OCI-LY1 (cell line): ENCODE results near the gene NEK2.

ENCODE experiments used
- H2AFZ ChIP-seq: fragments of 200-600 bp; sonication (generic), shearing (Covaris generic); 2 replicates; pipeline ENCODE4 v1.6.0; 2014; ENCODE audit warnings: antibody characterized with exemption, mild to moderate bottlenecking, low read length
- H3F3A ChIP-seq: fragments of 200-600 bp; sonication (generic), shearing (Covaris generic); 2 replicates; pipeline ENCODE4 v1.6.0; 2014; ENCODE audit warnings: mild to moderate bottlenecking, antibody characterized with exemption, low read length, moderate library complexity; ENCODE audit not compliant: insufficient read depth
- H3K27ac ChIP-seq: fragments of 200-600 bp; sonication (generic); 2 replicates; pipeline ENCODE4 v1.5.1; 2014; ENCODE audit warnings: low read length, mixed run types, mild to moderate bottlenecking, low read depth; ENCODE audit not compliant: poor library complexity, severe bottlenecking
- H3K27me3 ChIP-seq: fragments of 200-600 bp; sonication (generic); 2 replicates; pipeline ENCODE4 v1.6.0; 2014; ENCODE audit warnings: antibody characterized with exemption, mild to moderate bottlenecking, low read length, moderate library complexity; ENCODE audit not compliant: insufficient read depth
- H3K36me3 ChIP-seq: fragments of 200-600 bp; sonication (generic); 2 replicates; pipeline ENCODE4 v1.6.1; 2014; ENCODE audit warnings: mild to moderate bottlenecking, antibody characterized with exemption, low read length, moderate library complexity, mixed read lengths; ENCODE audit not compliant: insufficient read depth
- H3K4me1 ChIP-seq: fragments of 200-600 bp; sonication (generic); 2 replicates; pipeline ENCODE4 v1.5.1; 2014; ENCODE audit warnings: mild to moderate bottlenecking, low read length, moderate library complexity; ENCODE audit not compliant: insufficient read depth, severe bottlenecking
- H3K4me2 ChIP-seq: fragments of 200-600 bp; sonication (generic), shearing (Covaris generic); 2 replicates; pipeline ENCODE4 v1.6.1; 2014; ENCODE audit warnings: low read length
- H3K4me3 ChIP-seq: fragments of 200-600 bp; sonication (generic); 2 replicates; pipeline ENCODE4 v1.5.1; 2014; ENCODE audit warnings: low read length, low read depth, mild to moderate bottlenecking, mixed read lengths; ENCODE audit not compliant: poor library complexity, severe bottlenecking
- H3K79me2 ChIP-seq: fragments of 200-600 bp; shearing (Covaris generic); 2 replicates; pipeline ENCODE4 v1.6.1; 2016; ENCODE audit warnings: mixed run types, low read length, mixed read lengths; ENCODE audit not compliant: insufficient read depth
- H3K9ac ChIP-seq: fragments of 200-600 bp; sonication (generic), shearing (Covaris generic); 2 replicates; pipeline ENCODE4 v1.6.1; 2014; ENCODE audit warnings: mild to moderate bottlenecking, low read length, mixed read lengths
- H3K9me2 ChIP-seq: fragments of 200-600 bp; sonication (generic), shearing (Covaris generic); 2 replicates; pipeline ENCODE4 v1.6.1; 2014; ENCODE audit warnings: low read depth, mild to moderate bottlenecking, low read length, mixed read lengths
- H3K9me3 ChIP-seq: fragments of 200-600 bp; shearing (Covaris generic); 2 replicates; pipeline ENCODE4 v1.6.1; 2014; ENCODE audit warnings: low read length, mixed read lengths
- H4K20me1 ChIP-seq: fragments of 200-600 bp; sonication (generic), shearing (Covaris generic); 2 replicates; pipeline ENCODE4 v1.6.0; 2016; ENCODE audit warnings: mild to moderate bottlenecking, low read length; ENCODE audit not compliant: insufficient read depth
- CTCF ChIP-seq: fragments of 200-600 bp; sonication (generic), shearing (Covaris generic); IDR thresholded peaks from 2 replicates; pipeline ENCODE4 v1.5.1; 2017; ENCODE audit warnings: mild to moderate bottlenecking, antibody characterized with exemption, low read length, moderate library complexity, mixed read lengths
- EZH2 ChIP-seq: fragments of 200-600 bp; sonication (generic), shearing (Covaris generic); IDR thresholded peaks from 2 replicates; pipeline ENCODE4 v1.8.0; 2017; ENCODE audit warnings: borderline replicate concordance, mixed run types, mild to moderate bottlenecking, antibody characterized with exemption, low read length, moderate library complexity, mixed read lengths

Gene NEK2

GRCh38 chr1:211633524-211633846, 41.9 kb downstream of the NEK2 start:
- Histone ChIP-seq H2AFZ (no peak overlapping the region), H3K9me2 (no peaks in the 10 kb centered on the region), H3K4me3 (no peak overlapping the region), H4K20me1 (no peaks in the 10 kb centered on the region), H3F3A (no peaks in the 10 kb centered on the region), H3K36me3 (no peaks in the 10 kb centered on the region), H3K4me2 (no peak overlapping the region), H3K9me3 (no peaks in the 10 kb centered on the region), H3K4me1 (no peaks in the 10 kb centered on the region), H3K79me2 (no peaks in the 10 kb centered on the region), H3K27me3 (no peaks in the 10 kb centered on the region), H3K27ac (no peak overlapping the region), H3K9ac (no peak overlapping the region)
- TF ChIP-seq CTCF: no peak
- no peak for TF ChIP-seq EZH2

GRCh38 chr1:211632808-211633523, 42.5 kb downstream of the NEK2 start:
- H4K20me1 ChIP-seq: no peaks in the 10 kb centered on the region
- no peak overlapping the region for H2AFZ ChIP-seq
- no peak overlapping the region for H3K27ac ChIP-seq
- no peaks in the 10 kb centered on the region for H3K79me2 ChIP-seq
- no peak overlapping the region for H3K9ac ChIP-seq
- no peaks in the 10 kb centered on the region for H3K36me3 ChIP-seq
- H3K4me2 ChIP-seq: no peak overlapping the region
- H3K27me3 ChIP-seq: no peaks in the 10 kb centered on the region
- no peaks in the 10 kb centered on the region for H3K9me3 ChIP-seq
- no peaks in the 10 kb centered on the region for H3F3A ChIP-seq
- TF ChIP-seq CTCF (no peak), EZH2 (no peak)
- H3K4me3 ChIP-seq: no peak overlapping the region
- no peaks in the 10 kb centered on the region for H3K9me2 ChIP-seq
- H3K4me1 ChIP-seq: no peaks in the 10 kb centered on the region

- Histone ChIP-seq H3K9ac (no peak overlapping the region), H3K27ac (no peak overlapping the region), H2AFZ (no peak overlapping the region), H3K79me2 (no peaks in the 10 kb centered on the region), H3K27me3 (no peaks in the 10 kb centered on the region), H3K36me3 (no peaks in the 10 kb centered on the region), H3K4me2 (no peak overlapping the region), H3K4me3 (no peak overlapping the region), H4K20me1 (no peaks in the 10 kb centered on the region), H3K9me2 (no peaks in the 10 kb centered on the region), H3K9me3 (no peaks in the 10 kb centered on the region), H3F3A (no peaks in the 10 kb centered on the region), H3K4me1 (no peaks in the 10 kb centered on the region)
- TF ChIP-seq CTCF (no peak), EZH2 (no peak)
These were observed 43.2 kb downstream of the NEK2 start for GRCh38 chr1:211632117-211632807.
